Measurements from ENCODE around the gene TUBG2. TPM values are rescaled to one million over a fixed set of nuclear protein-coding genes. Genes with fewer than 3 reads are reported as not detected.
A peak's percentile ranks its signal among the peaks of the same experiment; 100 is the strongest.

The TUBG2 gene
- total RNA-seq, 1 donor from 2014 or later, result 15.6 TPM

DNA sequence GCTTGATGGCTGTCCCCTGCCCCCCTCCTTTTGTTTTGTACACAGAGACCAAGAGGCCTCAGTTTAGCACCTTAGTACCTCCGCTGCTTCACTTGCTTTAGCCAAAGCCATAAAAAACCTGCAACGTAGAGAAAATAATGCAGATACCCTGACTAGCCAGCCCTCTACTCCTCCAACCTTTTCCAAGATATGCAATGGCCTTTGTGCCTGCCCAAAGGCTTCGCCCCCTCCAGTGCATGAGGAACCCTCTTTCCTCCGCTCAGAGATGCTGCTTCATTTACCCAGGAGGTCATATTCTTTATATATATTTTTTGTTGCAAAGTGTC, 40.3 kb downstream of the TUBG2 start:
- Histone ChIP-seq H3K4me1 (peaks cover 15% of the 10 kb centered on the region), H3K36me3 (peaks cover 87% of the 10 kb centered on the region), H3K27me3 (ENCODE audit: low read depth) (no peaks in the 10 kb centered on the region), H3K9me3 (replicated peaks) (no peaks in the 10 kb centered on the region), H3K27ac (replicated peaks) (peak overlapping the region; percentile 27), H3K4me3 (no peak overlapping the region)
- TF ChIP-seq, protein P1, sequence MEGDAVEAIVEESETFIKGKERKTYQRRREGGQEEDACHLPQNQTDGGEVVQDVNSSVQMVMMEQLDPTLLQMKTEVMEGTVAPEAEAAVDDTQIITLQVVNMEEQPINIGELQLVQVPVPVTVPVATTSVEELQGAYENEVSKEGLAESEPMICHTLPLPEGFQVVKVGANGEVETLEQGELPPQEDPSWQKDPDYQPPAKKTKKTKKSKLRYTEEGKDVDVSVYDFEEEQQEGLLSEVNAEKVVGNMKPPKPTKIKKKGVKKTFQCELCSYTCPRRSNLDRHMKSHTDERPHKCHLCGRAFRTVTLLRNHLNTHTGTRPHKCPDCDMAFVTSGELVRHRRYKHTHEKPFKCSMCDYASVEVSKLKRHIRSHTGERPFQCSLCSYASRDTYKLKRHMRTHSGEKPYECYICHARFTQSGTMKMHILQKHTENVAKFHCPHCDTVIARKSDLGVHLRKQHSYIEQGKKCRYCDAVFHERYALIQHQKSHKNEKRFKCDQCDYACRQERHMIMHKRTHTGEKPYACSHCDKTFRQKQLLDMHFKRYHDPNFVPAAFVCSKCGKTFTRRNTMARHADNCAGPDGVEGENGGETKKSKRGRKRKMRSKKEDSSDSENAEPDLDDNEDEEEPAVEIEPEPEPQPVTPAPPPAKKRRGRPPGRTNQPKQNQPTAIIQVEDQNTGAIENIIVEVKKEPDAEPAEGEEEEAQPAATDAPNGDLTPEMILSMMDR (IDR thresholded peaks at IDR 0.05; ENCODE audit: borderline replicate concordance), result no peak
- no peak for DNase-seq
- intact Hi-C loops (cut with micrococcal nuclease), result no loop called here

DNA sequence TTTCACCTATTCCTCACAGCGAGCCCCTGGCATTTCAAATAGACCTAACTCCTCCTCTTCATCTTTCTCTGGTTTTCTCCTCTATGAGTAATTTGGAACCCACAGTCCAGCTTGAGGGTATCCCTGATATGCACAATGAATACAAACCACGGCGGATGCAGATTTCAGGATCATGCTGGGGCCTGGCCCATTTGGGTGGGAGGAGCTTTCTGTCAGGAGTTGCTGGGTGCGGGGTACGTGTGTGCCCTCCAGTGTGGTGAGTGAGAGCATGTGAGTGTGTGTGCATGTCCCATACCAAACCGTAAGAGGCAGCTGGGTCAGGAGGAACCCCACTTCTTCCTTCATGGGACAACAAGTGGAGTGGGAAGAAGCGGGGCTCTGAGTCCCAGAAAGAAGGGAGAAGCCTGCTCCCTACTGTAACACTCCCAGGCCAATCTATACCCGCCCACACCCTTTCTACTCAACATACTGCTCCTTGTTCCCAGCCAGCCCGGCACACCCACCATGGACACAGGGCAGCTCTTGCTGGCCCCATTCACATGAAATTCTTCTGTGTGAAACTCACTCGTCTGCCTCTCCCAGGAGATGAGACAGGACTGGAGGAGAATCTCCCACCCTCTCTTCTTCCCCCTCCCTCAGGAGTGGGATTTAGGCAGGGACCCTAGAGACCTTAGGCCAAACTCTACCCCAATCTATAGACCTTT, 41.7 kb downstream of the TUBG2 start:
- peaks cover 15% of the 10 kb centered on the region for H3K4me1 ChIP-seq
- intact Hi-C loops (cut with micrococcal nuclease), result no loop called here
- TF ChIP-seq, protein P1 (IDR thresholded peaks at IDR 0.05; ENCODE audit: borderline replicate concordance), result no peak
- H3K4me3 ChIP-seq, result no peak overlapping the region
- no peak for DNase-seq
- no peaks in the 10 kb centered on the region for H3K9me3 ChIP-seq (replicated peaks)
- peaks cover 87% of the 10 kb centered on the region for H3K36me3 ChIP-seq
- H3K27me3 ChIP-seq (ENCODE audit: low read depth), result no peaks in the 10 kb centered on the region
- no peak overlapping the region for H3K27ac ChIP-seq (replicated peaks)

DNA sequence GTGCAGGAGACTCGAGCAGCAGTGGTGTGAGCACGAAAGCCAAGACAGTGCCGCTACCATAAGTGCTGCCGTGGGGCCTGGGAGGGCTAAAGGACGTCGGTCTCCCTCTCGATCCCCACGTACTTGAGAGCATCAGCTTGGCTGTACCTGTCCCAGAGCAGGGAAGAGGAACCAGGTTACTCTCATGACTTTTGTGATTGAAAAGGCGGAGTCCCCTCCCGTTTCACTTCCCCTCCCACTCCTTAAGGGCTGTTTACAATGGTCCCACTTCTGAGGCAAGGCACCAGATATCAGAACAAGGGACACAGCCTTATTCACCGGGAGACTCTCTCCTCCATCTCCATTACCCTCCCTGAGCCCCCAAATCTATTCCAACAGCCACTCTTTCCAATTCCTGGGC, 43.4 kb downstream of the TUBG2 start:
- intact Hi-C loops (cut with micrococcal nuclease), result no loop called here
- H3K4me3 ChIP-seq, result no peak overlapping the region
- peaks cover 15% of the 10 kb centered on the region for H3K4me1 ChIP-seq
- TF ChIP-seq, protein P1 (IDR thresholded peaks at IDR 0.05; ENCODE audit: borderline replicate concordance), result no peak
- no peaks in the 10 kb centered on the region for H3K27me3 ChIP-seq (ENCODE audit: low read depth)
- no peak overlapping the region for H3K27ac ChIP-seq (replicated peaks)
- H3K36me3 ChIP-seq, result peaks cover 87% of the 10 kb centered on the region
- DNase-seq, result no peak
- H3K9me3 ChIP-seq (replicated peaks), result no peaks in the 10 kb centered on the region

DNA sequence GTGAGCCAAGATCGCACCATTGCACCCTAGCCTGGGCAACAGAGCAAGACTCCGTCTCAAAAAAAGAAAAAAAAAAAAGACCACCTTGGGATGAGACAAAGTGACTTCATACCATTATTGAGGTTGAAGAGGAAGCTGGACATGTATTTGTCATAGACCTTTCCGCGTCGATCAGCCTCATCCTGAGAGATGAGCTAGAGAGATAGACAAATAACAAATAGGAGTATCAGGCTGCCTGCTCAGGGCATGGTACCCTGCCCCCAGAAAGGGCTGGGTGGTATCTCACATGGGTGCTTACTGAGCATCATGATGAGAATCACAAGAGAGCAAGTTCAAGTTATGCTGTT, 45.4 kb downstream of the TUBG2 start:
- H3K4me1 ChIP-seq, result peaks cover 5% of the 10 kb centered on the region
- peaks cover 100% of the 10 kb centered on the region for H3K36me3 ChIP-seq
- TF ChIP-seq, protein P1 (IDR thresholded peaks at IDR 0.05; ENCODE audit: borderline replicate concordance), result no peak
- no peak overlapping the region for H3K4me3 ChIP-seq
- intact Hi-C loops (cut with micrococcal nuclease), result no loop called here
- H3K9me3 ChIP-seq (replicated peaks), result no peaks in the 10 kb centered on the region
- H3K27ac ChIP-seq (replicated peaks), result no peak overlapping the region
- no peaks in the 10 kb centered on the region for H3K27me3 ChIP-seq (ENCODE audit: low read depth)
- DNase-seq, result no peak

DNA sequence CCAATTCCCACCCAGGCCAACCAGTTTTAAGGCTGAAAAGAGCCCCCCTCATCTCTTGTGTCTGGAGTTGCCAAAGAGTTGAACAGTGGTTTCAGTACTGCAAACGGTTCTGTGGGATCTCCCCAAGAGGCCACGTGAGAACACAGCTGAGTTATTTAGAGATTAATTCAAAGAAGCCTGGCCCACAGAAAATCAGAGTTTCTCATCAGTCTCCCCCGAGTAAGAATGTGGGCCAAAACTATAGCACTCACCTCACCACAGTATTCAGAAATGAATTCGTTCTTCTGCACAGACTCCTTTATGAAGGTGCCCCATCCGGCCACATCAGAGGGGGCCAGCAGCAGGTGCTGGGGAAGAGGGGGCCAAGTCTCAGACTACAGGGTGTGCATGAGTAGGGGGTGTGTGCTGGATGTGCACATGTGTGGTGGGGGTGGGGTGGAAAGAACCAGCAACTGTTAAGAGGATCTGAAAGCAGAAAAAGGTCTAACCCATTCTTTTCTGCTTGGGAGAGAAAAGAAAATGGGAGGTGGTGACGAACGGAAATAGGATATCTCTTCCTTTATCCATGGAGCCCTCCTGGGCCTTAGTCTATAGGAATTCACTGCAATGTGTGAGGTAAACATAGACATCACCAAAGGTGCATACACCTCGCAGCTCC, 45.9 kb downstream of the TUBG2 start:
- intact Hi-C loops (cut with micrococcal nuclease), result no loop called here
- Histone ChIP-seq H3K4me3 (no peak overlapping the region), H3K36me3 (peaks cover 100% of the 10 kb centered on the region), H3K27me3 (ENCODE audit: low read depth) (no peaks in the 10 kb centered on the region), H3K9me3 (replicated peaks) (no peaks in the 10 kb centered on the region), H3K27ac (replicated peaks) (no peak overlapping the region), H3K4me1 (peaks cover under 1% of the 10 kb centered on the region)
- TF ChIP-seq, protein P1 (IDR thresholded peaks at IDR 0.05; ENCODE audit: borderline replicate concordance), result no peak
- DNase-seq, result no peak
